ENCODE results near the gene NPEPL1.
"Not testable (repeated sequence)": the region's sequence is repeated elsewhere in the genome, so short reads cannot be mapped to it uniquely, and the experiment has no call there.

The NPEPL1 gene

DNA sequence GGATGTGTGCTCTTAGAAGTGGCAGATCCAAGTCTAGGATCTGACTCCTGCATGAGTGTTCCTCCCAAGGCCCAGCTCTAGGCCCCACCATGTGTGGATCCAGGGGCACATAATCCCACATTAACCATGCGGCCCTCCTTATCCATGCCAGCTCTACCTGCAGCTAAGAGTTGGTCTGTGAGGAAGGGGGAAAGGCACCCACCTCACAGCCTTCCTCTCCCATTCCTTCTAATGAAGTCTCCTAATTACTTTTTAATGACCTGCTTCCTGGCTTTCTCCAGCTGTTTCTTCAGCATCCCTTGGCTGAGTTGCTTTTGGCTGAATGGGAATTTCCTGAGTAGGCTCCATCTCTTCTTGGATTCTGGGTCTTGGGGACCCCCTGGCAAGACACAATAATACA is 52.2 kb downstream of the NPEPL1 start:
- peak; percentile 25 for DNase-seq

DNA sequence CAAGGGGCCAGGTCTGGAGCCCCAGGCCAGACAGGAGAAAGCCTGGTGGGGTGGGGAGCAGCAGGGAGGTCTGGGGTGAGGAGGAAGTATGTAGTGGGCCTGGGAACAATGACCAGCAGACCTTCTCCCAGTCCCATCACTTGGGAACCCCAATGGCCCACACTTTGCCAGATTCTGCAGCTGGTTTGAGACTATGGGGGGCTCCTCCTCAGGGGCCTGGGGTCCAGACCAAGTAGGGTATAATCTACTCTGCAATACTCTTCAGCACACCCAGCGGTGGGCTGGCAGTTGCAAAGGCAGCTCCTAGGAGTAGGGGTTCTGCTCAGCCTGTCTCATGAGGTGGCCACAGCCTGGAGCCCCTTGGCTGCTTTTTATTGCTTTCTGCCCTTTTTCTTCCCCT is 52.8 kb downstream of the NPEPL1 start:
- DNase-seq = peak; percentile 28

DNA sequence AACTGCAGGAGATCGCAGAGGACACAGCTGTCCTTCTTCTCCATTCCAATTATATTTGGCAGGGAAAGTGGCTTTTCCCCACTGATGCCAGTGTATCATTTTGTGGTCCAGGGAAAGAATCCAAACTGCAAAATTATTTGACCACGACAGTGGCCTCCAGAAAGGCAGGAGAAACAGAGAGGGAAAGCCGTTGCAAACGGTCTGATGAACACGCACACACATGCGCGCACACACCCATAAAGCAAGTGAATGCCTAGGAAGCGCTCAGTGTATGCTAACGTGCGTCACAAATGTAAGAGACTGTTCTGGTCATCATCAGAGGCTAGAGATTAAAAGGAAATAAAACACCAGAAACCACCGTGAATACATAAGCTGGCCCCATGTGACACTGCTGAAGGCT is 54.0 kb downstream of the NPEPL1 start:
- DNase-seq = peak; percentile 51

DNA sequence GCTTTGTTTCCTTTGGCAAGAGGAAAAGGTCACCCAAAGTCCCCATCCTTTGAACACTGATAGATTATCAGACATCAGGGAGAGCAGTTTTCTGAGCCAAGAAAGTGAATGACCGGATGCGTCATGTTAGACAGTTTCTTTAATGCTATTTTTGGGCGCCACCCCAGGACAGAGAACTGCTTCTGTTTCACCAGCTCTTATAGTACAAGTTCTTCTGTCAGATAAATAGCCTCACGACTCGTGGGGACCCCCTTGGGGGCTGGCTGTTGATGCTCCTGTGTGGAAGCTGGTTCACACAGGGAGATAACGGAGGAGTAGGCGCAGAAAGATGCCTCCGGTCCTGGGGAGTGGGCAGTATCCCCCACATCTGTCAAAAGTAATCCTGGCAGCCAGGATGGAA is 54.6 kb downstream of the NPEPL1 start:
- peak; percentile 35 for DNase-seq

DNA sequence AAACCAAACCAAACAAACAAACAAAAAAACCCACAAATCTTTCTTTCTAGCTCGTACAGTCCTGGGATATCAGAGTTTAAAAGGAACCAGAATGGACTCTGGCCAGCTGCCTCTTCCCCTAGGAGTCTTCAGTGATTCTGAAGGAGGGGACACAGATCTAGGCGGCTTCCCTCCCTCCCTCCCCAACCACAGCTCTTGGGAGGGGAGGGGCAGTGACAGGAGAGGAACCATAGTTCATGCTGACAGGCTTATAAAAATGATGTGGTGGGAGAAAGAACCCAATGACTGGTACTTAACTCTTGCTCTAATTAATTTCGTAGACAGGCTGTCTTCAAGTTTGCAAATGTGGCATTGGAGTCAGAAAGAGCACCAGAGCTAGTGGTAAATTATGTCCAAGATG is 56.0 kb downstream of the NPEPL1 start:
- DNase-seq = peak; percentile 31

DNA sequence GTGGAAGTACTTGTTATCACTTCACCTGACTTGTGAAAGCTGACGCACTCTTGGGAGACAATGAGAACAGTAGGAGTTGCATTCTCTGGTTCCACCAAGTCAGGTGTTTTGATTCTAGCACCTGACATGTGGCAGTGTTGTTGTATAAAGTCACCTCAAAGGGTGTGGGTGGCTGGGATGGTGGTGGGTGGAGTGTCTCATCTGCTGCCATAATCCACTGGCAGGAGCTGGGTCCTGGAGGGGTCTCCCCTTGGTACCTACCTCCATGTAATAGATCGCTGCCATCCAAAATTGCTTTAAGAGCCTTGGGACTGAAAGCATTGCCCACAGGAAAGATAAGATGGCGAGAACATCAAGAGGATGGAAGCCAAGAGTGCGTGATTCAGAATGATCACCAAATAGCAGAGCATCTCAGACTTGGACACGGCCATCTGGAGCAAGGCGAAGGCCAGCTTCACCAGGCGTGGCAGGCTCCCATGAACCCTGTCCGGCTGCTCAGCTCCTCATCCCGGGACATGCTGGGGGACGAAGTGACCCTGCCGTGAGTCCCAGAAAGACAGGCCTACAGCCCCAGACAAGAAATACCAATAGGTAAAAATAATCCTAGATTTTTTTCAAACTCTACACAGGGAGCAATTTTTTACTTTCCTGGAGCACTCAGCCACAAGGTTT is 56.6 kb downstream of the NPEPL1 start:
- DNase-seq = peak; percentile 24

DNA sequence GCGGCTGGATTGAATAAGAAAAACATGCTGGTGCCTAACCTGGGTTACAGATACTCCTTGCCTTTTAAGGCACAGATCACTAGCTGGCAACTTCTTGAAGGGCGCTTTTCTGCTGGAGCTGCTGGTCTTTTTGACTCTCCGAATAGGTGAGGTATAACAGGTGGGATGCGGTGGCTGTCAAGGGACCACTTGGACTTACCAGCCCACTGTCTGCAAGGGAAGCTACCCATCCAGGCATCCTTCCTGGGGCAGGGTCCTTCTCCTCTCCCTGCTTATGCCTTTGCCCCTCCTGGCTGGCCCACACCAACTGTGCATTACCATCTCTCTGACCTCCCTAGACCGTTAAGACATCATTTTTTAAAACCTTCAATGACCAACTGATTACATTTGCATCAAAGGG is 57.4 kb downstream of the NPEPL1 start:
- no peak for DNase-seq

DNA sequence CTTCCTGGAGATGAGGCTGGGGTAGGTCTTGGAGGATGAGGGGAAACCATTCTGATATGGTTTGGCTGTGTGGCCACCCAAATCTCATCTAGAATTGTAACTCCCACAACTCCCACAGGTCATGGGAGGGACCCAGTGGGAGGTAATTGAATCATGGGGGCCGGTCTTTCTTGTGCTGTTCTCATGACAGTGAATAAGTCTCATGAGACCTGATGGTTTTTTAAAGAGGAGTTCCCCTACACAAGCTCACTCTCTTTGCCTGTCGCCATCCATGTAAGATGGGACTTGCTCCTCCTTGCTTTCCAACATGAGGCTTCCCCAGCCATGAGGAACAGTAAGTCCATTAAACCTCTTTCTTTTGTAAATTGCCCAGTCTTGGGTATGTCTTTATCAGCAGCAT is 58.1 kb downstream of the NPEPL1 start:
- DNase-seq = not testable (repeated sequence)

DNA sequence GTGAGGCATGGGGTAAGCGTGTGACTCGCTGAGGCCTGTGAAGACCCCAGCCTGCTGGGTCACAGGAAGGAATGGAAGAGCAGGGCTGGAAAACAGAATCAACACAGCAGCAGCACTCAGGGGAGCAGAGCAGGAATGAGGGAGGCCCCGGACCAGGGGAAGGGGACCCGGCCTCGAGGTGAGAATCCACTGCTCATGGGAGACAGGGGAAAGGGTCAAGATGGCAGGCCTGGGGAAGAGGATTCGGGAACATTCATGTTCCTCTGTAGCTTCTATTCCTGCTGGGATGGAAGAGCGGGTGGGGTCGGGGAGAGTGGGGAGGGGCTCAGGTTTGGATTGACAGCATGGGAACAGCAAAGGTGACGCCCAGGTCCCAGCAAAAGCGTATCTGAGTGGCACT is 59.4 kb downstream of the NPEPL1 start:
- peak; percentile 18 for DNase-seq

DNA sequence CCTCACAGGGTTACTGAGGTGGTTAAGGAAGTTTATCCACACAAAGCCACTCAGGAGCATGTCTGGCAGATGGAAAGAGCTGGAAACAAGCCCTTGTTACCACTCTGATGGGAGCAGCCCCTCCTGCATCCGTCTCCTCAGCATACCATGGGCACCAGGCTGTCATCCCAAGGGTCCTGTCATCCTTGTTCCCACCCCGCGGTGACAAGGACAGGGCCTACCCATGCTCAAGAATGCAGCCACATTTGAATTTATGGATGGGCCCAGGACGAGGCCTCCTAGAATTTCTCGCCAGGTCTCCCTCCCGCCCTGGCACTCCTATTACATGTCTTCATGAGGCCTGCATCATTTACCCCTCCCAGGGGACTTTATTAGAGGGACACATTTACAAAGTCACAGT is 60.0 kb downstream of the NPEPL1 start:
- DNase-seq = peak; percentile 24

DNA sequence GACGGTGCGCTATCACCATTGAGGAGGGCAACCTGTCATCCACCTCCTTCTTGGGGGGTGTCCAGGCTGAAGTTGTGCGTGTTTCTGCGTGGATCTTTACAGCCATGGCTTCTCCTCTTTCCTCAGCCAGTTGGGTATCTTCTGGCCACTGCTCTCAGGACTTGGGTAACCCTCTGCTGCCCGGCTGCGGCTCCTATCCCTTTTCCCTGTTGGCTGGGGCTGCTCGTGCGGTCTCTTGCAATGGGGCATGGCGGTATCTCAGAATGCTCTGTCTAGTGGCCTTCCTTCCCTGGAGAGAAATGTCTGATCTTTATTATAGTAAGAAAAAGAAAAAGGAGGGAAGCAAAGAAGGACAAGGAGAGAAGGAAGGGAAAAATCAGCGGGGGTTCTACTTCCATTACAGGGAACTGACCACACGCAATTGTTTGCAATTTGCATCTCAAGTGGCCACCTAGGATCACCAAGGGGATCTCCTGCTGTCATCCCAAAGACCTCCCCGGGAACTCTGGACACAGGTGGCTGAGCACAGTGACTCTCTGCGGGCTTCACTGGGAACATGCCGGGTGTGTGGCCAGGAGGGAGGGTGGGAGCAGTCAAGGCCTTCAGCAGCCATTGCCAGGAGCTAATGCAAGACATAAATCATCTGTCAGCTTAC is 60.8 kb downstream of the NPEPL1 start:
- peak; percentile 40 for DNase-seq

DNA sequence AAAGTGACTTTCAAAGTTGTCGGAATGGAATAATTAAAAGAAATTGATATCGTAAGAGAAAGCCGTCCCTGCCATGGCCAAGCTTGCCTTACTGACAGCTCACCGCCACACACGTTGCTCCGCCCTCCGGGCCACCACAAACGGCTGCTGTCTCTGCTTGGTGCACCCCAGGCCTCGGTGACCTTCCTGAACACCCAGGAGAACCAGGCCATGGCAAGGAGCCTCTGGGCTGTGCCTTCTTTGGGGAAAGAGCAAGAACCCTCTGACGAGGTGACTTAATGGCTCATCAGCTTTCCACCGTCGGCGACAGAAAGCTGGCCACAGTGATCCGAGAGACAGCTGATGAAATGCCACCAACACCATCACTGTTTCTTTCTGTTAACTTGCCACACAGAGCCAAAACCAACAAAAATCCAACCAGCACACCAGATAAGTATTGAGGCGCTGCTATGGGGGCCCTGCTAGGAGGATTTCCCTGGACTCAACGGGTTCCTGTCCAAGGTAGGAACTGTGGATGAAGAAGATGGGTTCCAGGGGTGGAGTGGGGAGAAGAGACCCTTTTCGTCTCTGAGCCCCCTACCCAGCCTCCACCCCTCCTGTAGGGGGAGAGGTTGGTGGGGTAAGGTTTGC is 61.4 kb downstream of the NPEPL1 start:
- peak; percentile 39 for DNase-seq

DNA sequence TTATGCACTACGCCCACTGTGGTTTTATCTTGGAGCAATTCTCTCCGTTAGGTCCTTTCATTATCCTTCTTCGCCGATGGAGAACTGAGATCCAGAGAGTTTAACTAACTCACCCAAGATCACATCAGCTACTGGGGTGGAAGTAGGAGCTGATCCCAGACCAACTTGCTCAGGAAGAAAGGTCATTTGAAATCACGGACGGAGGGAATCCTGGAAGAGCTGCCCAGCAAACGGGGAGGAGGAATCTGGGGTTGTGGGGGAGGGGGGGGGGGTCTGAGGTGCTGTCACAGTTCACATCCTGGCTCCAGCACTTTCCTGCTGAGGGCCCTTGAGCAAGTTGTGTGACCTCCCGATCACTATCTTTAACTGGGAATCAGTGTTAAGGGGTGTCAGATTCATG is 62.0 kb downstream of the NPEPL1 start:
- DNase-seq = no peak

DNA sequence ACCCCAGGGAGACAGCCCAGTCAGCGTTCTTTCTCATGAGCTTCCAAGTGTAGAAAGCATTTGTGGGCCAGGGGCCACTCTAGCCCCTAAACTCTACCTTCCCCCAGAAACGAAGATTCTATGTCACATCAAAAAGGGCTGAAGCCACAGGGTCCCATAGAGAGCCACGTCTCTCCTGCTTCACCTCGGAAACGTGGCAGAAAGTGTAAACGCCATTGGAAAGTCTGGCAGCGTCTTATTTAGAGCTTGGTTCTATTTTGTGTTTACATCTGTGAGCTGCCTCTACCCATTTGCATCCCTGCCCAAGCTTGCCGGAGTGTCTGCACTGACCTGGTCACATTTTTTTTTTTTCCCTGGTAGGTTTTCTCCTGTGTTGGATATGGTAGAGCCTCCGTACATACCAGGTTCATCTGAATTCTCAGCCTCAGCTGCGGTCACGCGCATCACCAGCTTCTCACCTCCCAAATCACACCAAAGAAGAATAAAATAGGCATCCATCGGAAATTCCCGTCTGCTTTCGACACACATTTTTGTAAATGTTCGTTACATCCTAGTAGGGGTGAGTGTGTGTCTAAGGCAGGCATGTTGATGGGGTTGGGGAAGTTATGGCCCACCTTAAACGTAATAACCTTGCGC is 62.6 kb downstream of the NPEPL1 start:
- DNase-seq = peak; percentile 30

DNA sequence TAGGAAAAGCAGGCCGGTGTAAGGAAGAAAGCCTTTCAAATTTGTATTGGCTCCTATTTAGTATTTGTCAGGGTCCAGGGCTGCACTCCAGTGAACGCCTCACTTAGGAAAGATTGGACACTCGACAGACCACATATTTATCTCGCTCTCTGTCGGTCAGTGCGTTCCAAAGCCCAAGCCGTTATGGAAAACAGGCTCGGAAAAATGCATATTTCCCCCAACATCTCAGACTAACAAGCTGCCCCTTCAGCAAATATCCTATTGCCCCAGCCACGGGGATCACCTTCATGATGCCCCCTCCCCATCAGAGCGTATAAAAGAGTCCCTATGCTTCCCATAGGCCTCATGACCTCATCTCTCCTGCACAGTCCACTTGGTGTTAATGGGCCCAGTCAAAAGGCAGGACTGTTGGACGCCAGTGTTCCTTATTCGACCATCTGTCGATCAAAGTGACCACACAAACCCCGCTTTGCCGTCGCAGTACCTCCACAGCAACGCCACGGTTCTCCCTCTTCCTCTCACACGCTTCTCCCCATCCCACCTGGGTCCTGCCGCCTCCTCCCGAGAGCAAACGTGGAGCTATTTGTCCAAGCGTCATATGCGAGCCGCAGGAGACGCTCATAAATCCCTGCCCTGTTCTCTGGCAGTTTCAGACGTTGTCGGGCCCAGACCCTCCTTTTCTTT is 63.3 kb downstream of the NPEPL1 start:
- DNase-seq = peak; percentile 71

DNA sequence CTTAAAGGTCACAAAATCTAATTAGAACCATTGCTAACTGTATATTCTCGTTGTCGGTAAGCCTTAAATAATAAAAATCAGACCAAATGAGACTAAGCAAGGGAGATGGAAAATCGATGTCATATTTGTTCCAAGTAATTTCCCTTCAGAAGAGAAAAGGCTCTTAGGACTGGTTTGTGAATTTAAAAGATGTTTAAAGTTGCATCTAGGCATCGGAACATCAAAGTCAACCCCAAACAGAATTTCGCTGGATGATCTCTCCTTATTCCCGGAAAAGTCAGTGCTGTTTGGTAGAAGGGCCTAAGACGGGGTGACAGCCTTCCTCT is 63.8 kb downstream of the NPEPL1 start:
- peak; percentile 35 for DNase-seq

DNA sequence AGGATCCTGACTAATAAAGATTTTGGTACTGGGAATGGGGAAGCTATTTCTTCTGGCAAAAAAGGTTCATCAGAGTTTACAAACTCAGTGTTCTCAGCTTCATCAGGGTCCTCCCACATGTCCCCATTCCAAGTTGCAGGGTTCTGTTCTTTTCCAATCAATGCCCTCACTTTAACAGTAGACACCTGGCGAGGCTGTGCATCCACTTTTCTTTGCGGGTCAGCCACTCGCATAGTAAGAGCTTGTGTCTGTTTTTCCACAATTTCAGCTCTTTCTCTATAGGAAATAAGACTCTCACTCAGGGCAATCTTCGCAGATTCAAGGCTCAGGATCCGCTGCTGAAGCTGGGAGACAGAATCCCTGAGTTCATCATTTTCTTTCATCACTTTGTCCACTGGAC is 65.0 kb downstream of the NPEPL1 start:
- peak; percentile 23 for DNase-seq

DNA sequence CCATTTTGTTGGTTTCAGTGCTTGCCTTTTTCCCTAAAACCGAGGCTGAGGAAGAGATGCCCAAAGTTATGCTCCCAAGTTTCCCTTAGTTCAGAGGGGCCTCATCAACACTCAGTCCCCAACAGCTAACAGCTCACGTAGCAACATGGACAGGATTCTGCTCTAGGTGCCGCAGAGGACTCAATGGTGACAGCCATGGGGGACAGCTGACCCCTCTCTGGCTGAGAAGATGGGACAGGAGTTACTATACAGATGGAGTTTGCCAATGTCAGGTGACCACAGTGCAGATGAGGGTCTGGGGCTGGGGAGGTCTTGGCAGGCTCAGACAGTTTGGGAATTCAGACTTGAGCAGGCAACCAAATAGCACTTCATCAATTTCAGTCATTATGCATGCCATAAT is 67.3 kb downstream of the NPEPL1 start:
- peak; percentile 34 for DNase-seq

DNA sequence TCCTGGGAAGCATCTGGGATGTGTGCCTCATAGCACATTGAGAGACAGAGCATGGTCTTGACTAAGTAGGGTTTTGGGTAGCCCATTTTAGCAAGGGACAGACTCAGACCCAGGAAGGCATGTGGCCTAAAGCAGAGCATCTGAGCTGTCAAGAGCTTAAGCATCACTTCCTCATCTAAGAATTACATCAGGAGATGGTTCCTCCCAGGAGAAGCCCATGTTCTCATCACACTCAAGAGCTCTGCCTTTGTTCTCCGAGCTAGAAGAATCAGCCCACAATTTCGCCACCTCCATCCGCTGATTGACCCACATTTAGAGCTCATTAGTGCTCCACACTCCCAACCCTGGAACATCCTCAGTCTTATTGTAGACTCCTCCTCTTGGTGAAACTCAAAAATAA is 68.3 kb downstream of the NPEPL1 start:
- no peak for DNase-seq

DNA sequence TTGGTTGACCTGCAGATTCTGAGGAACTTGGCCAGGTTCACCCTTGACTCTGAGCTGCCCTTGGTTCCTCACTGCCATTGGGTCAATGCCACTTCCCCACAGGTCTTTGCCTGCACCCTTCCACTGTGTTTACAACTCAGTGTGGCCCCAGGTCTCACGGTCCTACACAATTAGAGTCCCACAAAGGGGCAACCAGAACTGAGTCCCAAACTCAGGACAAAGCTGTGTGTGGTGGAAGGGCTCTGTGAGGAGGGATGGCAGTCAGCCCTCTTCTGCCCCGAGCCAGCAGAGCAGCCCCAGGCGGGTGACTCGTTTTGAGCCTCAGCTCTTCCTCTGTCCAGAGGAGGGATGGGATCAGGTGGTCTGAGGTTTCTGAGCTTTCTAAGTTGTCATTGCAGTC is 69.5 kb downstream of the NPEPL1 start:
- peak; percentile 25 for DNase-seq

DNA sequence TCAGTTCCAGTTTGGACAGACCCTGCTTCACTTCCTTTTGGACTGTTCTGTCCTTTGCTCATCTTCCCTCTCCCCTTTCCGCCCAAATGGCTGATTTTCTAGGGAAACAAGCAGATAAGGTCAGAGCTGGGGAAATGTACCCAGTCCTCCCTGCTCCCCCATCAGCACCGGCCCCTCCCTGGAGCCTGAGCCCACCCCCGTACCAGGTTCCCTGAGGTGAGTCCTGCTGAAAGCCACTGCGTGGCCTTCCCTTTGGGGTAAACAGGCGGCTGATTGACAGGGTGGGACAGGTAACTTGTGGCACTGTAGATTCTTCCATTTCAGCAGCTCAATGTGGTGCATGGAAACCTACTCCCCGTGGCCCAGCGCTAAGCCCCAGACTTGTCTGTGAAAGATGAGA is 70.5 kb downstream of the NPEPL1 start:
- DNase-seq = peak; percentile 20
